ENCODE data around the gene GKN1.

GRCh38 chr2:69026026-69026425 lies 51.6 kb downstream of the GKN1 start:
- no peak for TF ChIP-seq TAF1 (IDR thresholded peaks at IDR 0.05; ENCODE audit: low read depth)
- no peak for TF ChIP-seq CREB1 (IDR thresholded peaks at IDR 0.05; ENCODE audit: low read depth)

Data from Ishikawa (cell line).